HEK293 (cell line): ENCODE data around the gene ATRNL1.

Experiments
- CTCF ChIP-seq: fragments of 450-650 bp; formaldehyde crosslinking; IDR thresholded peaks from 2 replicates; pipeline ENCODE4 v1.5.1; 2016; ENCODE audit warnings: missing biosample characterization, missing genetic modification characterization
- REST ChIP-seq: fragments of 450-650 bp; formaldehyde crosslinking; IDR thresholded peaks from 2 replicates; pipeline ENCODE4 v1.5.1; 2016; ENCODE audit warnings: missing biosample characterization, missing genetic modification characterization
- TCF7L2 ChIP-seq: IDR thresholded peaks from 2 replicates; pipeline ENCODE4 v1.6.1; 2011; ENCODE audit warnings: low read depth, mild to moderate bottlenecking, inconsistent platforms, low read length, moderate library complexity, borderline replicate concordance
- ZBTB10 ChIP-seq: fragments of 450-650 bp; formaldehyde crosslinking; IDR thresholded peaks from 2 replicates; pipeline ENCODE4 v1.5.1; 2016; ENCODE audit warnings: missing biosample characterization, missing genetic modification characterization
- ZBTB17 ChIP-seq: fragments of 450-650 bp; formaldehyde crosslinking; IDR thresholded peaks from 2 replicates; pipeline ENCODE4 v1.5.1; 2016; ENCODE audit warnings: missing biosample characterization, missing genetic modification characterization
- ZBTB8A ChIP-seq: fragments of 450-650 bp; formaldehyde crosslinking; IDR thresholded peaks from 2 replicates; pipeline ENCODE4 v1.5.1; 2016; ENCODE audit warnings: missing biosample characterization, missing genetic modification characterization
- ZNF184 ChIP-seq: fragments of 450-650 bp; IDR thresholded peaks from 2 replicates; pipeline ENCODE4 v1.5.1; 2018; ENCODE audit warnings: missing biosample characterization, mild to moderate bottlenecking, missing genetic modification characterization
- ZNF274 ChIP-seq, 2 experiments: fragments of 200-500 bp in 1 of 2; fragments of 450-650 bp in 1 of 2; sonication (Bioruptor generic) in 1 of 2; formaldehyde crosslinking in 1 of 2; IDR thresholded peaks; 2 replicates each; pipeline versions ENCODE4 v1.5.1 to v1.6.1; 2014 to 2016; ENCODE audit warnings: borderline replicate concordance in 1 of 2, inconsistent platforms in 1 of 2, low read length in 1 of 2, missing biosample characterization in 1 of 2, missing genetic modification characterization in 1 of 2
- ZNF292 ChIP-seq: fragments of 450-650 bp; formaldehyde crosslinking; IDR thresholded peaks from 2 replicates; pipeline ENCODE4 v1.5.1; 2016; ENCODE audit warnings: low read depth, missing biosample characterization, missing genetic modification characterization, borderline replicate concordance
- ZNF449 ChIP-seq: fragments of 450-650 bp; formaldehyde crosslinking; IDR thresholded peaks from 2 replicates; pipeline ENCODE4 v1.5.1; 2017; ENCODE audit warnings: missing biosample characterization, mild to moderate bottlenecking, missing genetic modification characterization, moderate library complexity
- ZNF521 ChIP-seq: fragments of 450-650 bp; formaldehyde crosslinking; IDR thresholded peaks from 2 replicates; pipeline ENCODE4 v1.5.1; 2017; ENCODE audit warnings: missing biosample characterization, mild to moderate bottlenecking, missing genetic modification characterization
- ZNF776 ChIP-seq: fragments of 450-650 bp; formaldehyde crosslinking; IDR thresholded peaks from 2 replicates; pipeline ENCODE4 v1.5.0; 2017; ENCODE audit warnings: missing biosample characterization, missing genetic modification characterization, borderline replicate concordance

GRCh38 chr10:115422624-115423023 lies 329.5 kb downstream of the ATRNL1 start:
- TF ChIP-seq TCF7L2: no peak
- TF ChIP-seq ZBTB17 (tag by site-specific recombination): no peak
- no peak for TF ChIP-seq REST (tag by site-specific recombination)
- no peak for TF ChIP-seq ZNF776
- no peak for TF ChIP-seq CTCF
- TF ChIP-seq ZNF274 (IDR thresholded peaks at IDR 0.05; ENCODE audit: low read length): no peak
- TF ChIP-seq ZNF274 (tag by site-specific recombination; IDR thresholded peaks at IDR 0.05; ENCODE audit: borderline replicate concordance): no peak
- no peak for TF ChIP-seq ZNF184 (tag by site-specific recombination)
- no peak for TF ChIP-seq ZNF292
- no peak for TF ChIP-seq ZBTB8A (tag by site-specific recombination)
- no peak for TF ChIP-seq ZNF449 (tag by site-specific recombination)
- TF ChIP-seq ZNF521: no peak
- no peak for TF ChIP-seq ZBTB10
